Mesendoderm (in vitro differentiated cells): ENCODE results near the gene EIF4E2.

Source experiments
- DNase-seq: peaks from one replicate; pipeline ENCODE4 v3.0.0; 2013
- H2AK5ac ChIP-seq: 2 replicates; pipeline ENCODE4 v1.6.1; 2013; ENCODE audit warnings: low read length, inconsistent platforms
- H2BK120ac ChIP-seq: 2 replicates; pipeline ENCODE4 v1.6.1; 2013; ENCODE audit warnings: low read depth, mild to moderate bottlenecking, low read length, moderate library complexity, mixed read lengths
- H2BK15ac ChIP-seq: replicated peaks from 2 replicates; pipeline ENCODE4 v1.6.1; 2013; ENCODE audit warnings: low read depth, mild to moderate bottlenecking, moderate library complexity
- H2BK5ac ChIP-seq: 2 replicates; pipeline ENCODE4 v1.6.1; 2013; ENCODE audit warnings: low read length, inconsistent platforms
- H3K18ac ChIP-seq: 2 replicates; pipeline ENCODE4 v1.6.1; 2013; ENCODE audit warnings: mild to moderate bottlenecking, low read length, mixed read lengths
- H3K23ac ChIP-seq: one replicate; pipeline ENCODE4 v1.6.1; 2013; ENCODE audit warnings: low read length
- H3K27ac ChIP-seq: 2 replicates; pipeline ENCODE4 v1.5.1; 2013; ENCODE audit warnings: low read depth, mild to moderate bottlenecking, inconsistent platforms, low read length, moderate library complexity
- H3K27me3 ChIP-seq: 2 replicates; pipeline ENCODE4 v1.6.1; 2013; ENCODE audit warnings: low read length, control low read depth, mild to moderate bottlenecking, inconsistent platforms; ENCODE audit not compliant: insufficient read depth, poor library complexity
- H3K36me3 ChIP-seq: 2 replicates; pipeline ENCODE4 v1.6.1; 2013; ENCODE audit warnings: low read length, inconsistent platforms; ENCODE audit not compliant: control insufficient read depth, insufficient read depth
- H3K4ac ChIP-seq: one replicate; pipeline ENCODE4 v1.6.1; 2013; ENCODE audit warnings: low read depth, mild to moderate bottlenecking, low read length, moderate library complexity
- H3K4me1 ChIP-seq: 2 replicates; pipeline ENCODE4 v1.6.1; 2013; ENCODE audit warnings: low read depth, low read length, inconsistent platforms; ENCODE audit not compliant: control insufficient read depth
- H3K4me2 ChIP-seq: 2 replicates; pipeline ENCODE4 v1.6.1; 2013; ENCODE audit warnings: low read length
- H3K4me3 ChIP-seq: 2 replicates; pipeline ENCODE4 v1.5.1; 2013; ENCODE audit warnings: mild to moderate bottlenecking, low read length
- H3K56ac ChIP-seq: one replicate; pipeline ENCODE4 v1.6.1; 2013; ENCODE audit warnings: low read length
- H3K79me1 ChIP-seq: 2 replicates; pipeline ENCODE4 v1.6.1; 2013; ENCODE audit warnings: low read length, inconsistent platforms
- H3K79me2 ChIP-seq: 2 replicates; pipeline ENCODE4 v1.6.1; 2013; ENCODE audit warnings: mild to moderate bottlenecking, low read length; ENCODE audit not compliant: control insufficient read depth, insufficient read depth
- H3K9ac ChIP-seq: 2 replicates; pipeline ENCODE4 v1.6.1; 2013; ENCODE audit warnings: low read length, inconsistent platforms
- H4K5ac ChIP-seq: one replicate; pipeline ENCODE4 v1.6.1; 2013; ENCODE audit warnings: low read length
- H4K8ac ChIP-seq: one replicate; pipeline ENCODE4 v1.6.1; 2013; ENCODE audit warnings: low read depth, mild to moderate bottlenecking, control low read depth, low read length, moderate library complexity
- WGBS: extraction: QIAGEN DNeasy Blood & Tissue Kit; methylation state at CpG from one replicate; pipeline ENCODE4 v1.1.7; 2013; ENCODE audit warnings: low lambda C conversion rate, missing lambda C conversion rate; ENCODE audit not compliant: insufficient coverage; ENCODE audit errors: extremely low coverage; 5-methylcytosine and 5-hydroxymethylcytosine counted together

EIF4E2 gene

DNA sequence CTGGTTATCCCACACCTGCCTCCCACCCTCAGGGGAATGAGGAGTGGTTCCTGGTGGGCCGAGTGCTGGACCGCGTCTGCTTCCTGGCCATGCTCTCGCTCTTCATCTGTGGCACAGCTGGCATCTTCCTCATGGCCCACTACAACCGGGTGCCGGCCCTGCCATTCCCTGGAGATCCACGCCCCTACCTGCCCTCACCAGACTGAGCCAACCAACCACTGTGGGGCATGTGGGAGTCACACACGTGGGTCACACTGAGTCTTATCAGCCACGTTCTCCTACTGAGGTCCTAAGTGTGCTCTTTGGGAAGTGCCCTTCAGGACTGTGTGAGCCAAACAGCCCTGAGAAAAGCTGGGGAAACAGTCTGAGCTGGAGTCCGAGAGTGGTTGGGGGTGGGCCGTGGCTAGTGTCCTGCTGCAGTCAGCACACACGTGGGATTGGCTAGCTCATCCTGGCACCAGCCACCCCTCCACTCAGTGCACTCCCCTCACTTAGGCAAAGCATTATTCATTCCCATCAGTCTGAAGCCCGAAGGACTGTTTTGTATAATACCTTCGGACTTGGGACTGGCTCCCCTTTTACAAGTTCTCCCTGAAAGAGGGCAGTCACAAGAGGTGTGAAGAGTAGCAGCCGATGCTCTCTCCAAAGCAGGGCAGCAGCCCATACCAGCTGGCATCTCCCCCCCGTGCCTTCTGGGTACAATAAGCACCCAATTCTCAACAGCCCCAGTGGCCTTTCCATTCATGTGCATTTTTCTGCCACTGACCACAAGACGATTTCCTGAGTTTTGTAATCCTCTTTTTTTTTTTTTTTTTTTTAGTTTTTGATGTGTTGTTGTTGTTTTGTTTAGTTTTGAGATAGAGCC is 4.7 kb upstream of the EIF4E2 start:
- no peaks in the 10 kb centered on the region for H3K27me3 ChIP-seq
- H2AK5ac ChIP-seq: no peak overlapping the region
- no peak overlapping the region for H2BK120ac ChIP-seq
- no peak overlapping the region for H3K23ac ChIP-seq
- no peak overlapping the region for H3K27ac ChIP-seq
- DNase-seq: no peak
- no peaks in the 10 kb centered on the region for H3K79me2 ChIP-seq
- H3K56ac ChIP-seq: no peak overlapping the region
- H2BK15ac ChIP-seq: no peak overlapping the region
- H2BK5ac ChIP-seq: no peak overlapping the region
- no peak overlapping the region for H3K4ac ChIP-seq
- no peaks in the 10 kb centered on the region for H3K36me3 ChIP-seq
- H4K5ac ChIP-seq: no peak overlapping the region
- H3K79me1 ChIP-seq: peaks cover 6% of the 10 kb centered on the region
- no peaks in the 10 kb centered on the region for H3K4me1 ChIP-seq
- no peak overlapping the region for H3K4me2 ChIP-seq
- no peak overlapping the region for H3K18ac ChIP-seq
- H3K9ac ChIP-seq: no peak overlapping the region
- WGBS: no CpG with 5 or more reads among the region's 17 CpGs
- H3K4me3 ChIP-seq: no peak overlapping the region
- H4K8ac ChIP-seq: no peak overlapping the region

- H3K4me3 ChIP-seq: no peak overlapping the region
- no CpG with 5 or more reads among the region's 6 CpGs for WGBS
- H3K27me3 ChIP-seq: no peaks in the 10 kb centered on the region
Observed at GRCh38 chr2:232547991-232548390, 2.5 kb upstream of the EIF4E2 start.

GRCh38 chr2:232549655-232550353 is 685 bp upstream of the EIF4E2 start:
- H2BK120ac ChIP-seq: no peak overlapping the region
- H3K4me2 ChIP-seq: peak overlapping the region; percentile 51
- peaks cover 4% of the 10 kb centered on the region for H3K4me1 ChIP-seq
- no peaks in the 10 kb centered on the region for H3K36me3 ChIP-seq
- H3K79me1 ChIP-seq: peaks cover 19% of the 10 kb centered on the region
- peaks cover 17% of the 10 kb centered on the region for H3K79me2 ChIP-seq
- peak overlapping the region; percentile 80 for H2BK5ac ChIP-seq
- H3K9ac ChIP-seq: peak overlapping the region; percentile 98
- H3K23ac ChIP-seq: no peak overlapping the region
- no peak overlapping the region for H2BK15ac ChIP-seq
- H3K4me3 ChIP-seq: peak overlapping the region; percentile 93
- H3K18ac ChIP-seq: peak overlapping the region; percentile 62
- H2AK5ac ChIP-seq: no peak overlapping the region
- peak overlapping the region; percentile 99 for H3K56ac ChIP-seq
- peak overlapping the region; percentile 84 for H3K27ac ChIP-seq
- no peak overlapping the region for H4K8ac ChIP-seq
- no peaks in the 10 kb centered on the region for H3K27me3 ChIP-seq
- peak overlapping the region; percentile 27 for H3K4ac ChIP-seq
- WGBS: no CpG with 5 or more reads among the region's 21 CpGs
- no peak overlapping the region for H4K5ac ChIP-seq
- no peak for DNase-seq

More at GRCh38 chr2:232547991-232548390, 2.5 kb upstream of the EIF4E2 start:
- no peak overlapping the region for H2BK120ac ChIP-seq
- peaks cover 15% of the 10 kb centered on the region for H3K79me2 ChIP-seq
- peaks cover 4% of the 10 kb centered on the region for H3K4me1 ChIP-seq
- H3K9ac ChIP-seq: no peak overlapping the region
- H3K23ac ChIP-seq: no peak overlapping the region
- no peak overlapping the region for H2AK5ac ChIP-seq
- no peak overlapping the region for H2BK15ac ChIP-seq
- peaks cover 16% of the 10 kb centered on the region for H3K79me1 ChIP-seq
- no peak overlapping the region for H3K27ac ChIP-seq
- no peak overlapping the region for H3K4ac ChIP-seq
- no peak overlapping the region for H4K5ac ChIP-seq
- H2BK5ac ChIP-seq: no peak overlapping the region
- no peak for DNase-seq
- no peak overlapping the region for H4K8ac ChIP-seq
- H3K4me2 ChIP-seq: no peak overlapping the region
- H3K36me3 ChIP-seq: no peaks in the 10 kb centered on the region
- H3K18ac ChIP-seq: no peak overlapping the region
- no peak overlapping the region for H3K56ac ChIP-seq

DNA sequence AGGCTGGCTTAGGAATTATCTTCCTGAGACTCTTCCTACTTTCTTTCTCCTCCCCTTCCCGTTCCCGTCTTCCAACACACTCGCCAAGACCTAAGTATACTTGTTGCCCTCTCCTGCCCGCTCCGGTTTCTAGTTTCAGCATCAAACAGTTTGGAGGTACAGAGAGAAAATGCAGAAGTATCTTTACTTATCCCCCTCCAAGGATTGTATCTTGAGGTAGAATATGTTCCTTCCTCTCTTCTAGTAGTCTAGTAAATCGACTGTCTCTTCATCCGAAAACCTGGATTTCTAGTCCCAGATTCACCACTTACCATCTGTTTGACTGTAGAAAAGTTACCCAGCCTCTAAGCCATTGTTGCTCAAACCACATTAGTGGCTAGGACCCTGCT is 755 bp downstream of the EIF4E2 start:
- H3K79me1 ChIP-seq: peaks cover 25% of the 10 kb centered on the region
- peak overlapping the region; percentile 93 for H3K27ac ChIP-seq
- H4K8ac ChIP-seq: no peak overlapping the region
- no peak overlapping the region for H2AK5ac ChIP-seq
- H3K27me3 ChIP-seq: no peaks in the 10 kb centered on the region
- no peak overlapping the region for H4K5ac ChIP-seq
- H3K4me3 ChIP-seq: peak overlapping the region; percentile 67
- H3K4me1 ChIP-seq: peaks cover 4% of the 10 kb centered on the region
- H3K18ac ChIP-seq: no peak overlapping the region
- H3K4me2 ChIP-seq: peak overlapping the region; percentile 54
- DNase-seq: no peak
- no peaks in the 10 kb centered on the region for H3K36me3 ChIP-seq
- H3K4ac ChIP-seq: no peak overlapping the region
- peak overlapping the region; percentile 98 for H3K9ac ChIP-seq
- H2BK5ac ChIP-seq: no peak overlapping the region
- peak overlapping the region; percentile 87 for H3K56ac ChIP-seq
- no peak overlapping the region for H2BK15ac ChIP-seq
- no peak overlapping the region for H3K23ac ChIP-seq
- WGBS: no CpG with 5 or more reads among the region's 7 CpGs
- no peak overlapping the region for H2BK120ac ChIP-seq
- peaks cover 24% of the 10 kb centered on the region for H3K79me2 ChIP-seq

GRCh38 chr2:232551776-232552175 is 1.3 kb downstream of the EIF4E2 start:
- H2AK5ac ChIP-seq: no peak overlapping the region
- H3K56ac ChIP-seq: peak overlapping the region; percentile 87
- peaks cover 26% of the 10 kb centered on the region for H3K79me1 ChIP-seq
- WGBS: no CpG with 5 or more reads among the region's 4 CpGs
- H3K4me1 ChIP-seq: peaks cover 4% of the 10 kb centered on the region
- H3K18ac ChIP-seq: no peak overlapping the region
- H4K5ac ChIP-seq: no peak overlapping the region
- H3K36me3 ChIP-seq: no peaks in the 10 kb centered on the region
- H2BK5ac ChIP-seq: no peak overlapping the region
- H2BK15ac ChIP-seq: no peak overlapping the region
- H3K9ac ChIP-seq: peak overlapping the region; percentile 98
- no peak overlapping the region for H3K27ac ChIP-seq
- no peak overlapping the region for H2BK120ac ChIP-seq
- no peak overlapping the region for H3K4me3 ChIP-seq
- H3K23ac ChIP-seq: no peak overlapping the region
- H3K4me2 ChIP-seq: peak overlapping the region; percentile 54
- H3K79me2 ChIP-seq: peaks cover 24% of the 10 kb centered on the region
- DNase-seq: no peak
- no peak overlapping the region for H3K4ac ChIP-seq
- no peaks in the 10 kb centered on the region for H3K27me3 ChIP-seq
- no peak overlapping the region for H4K8ac ChIP-seq
